Measurements from ENCODE around the gene FAM124A. TPM values are rescaled to one million over a fixed set of nuclear protein-coding genes. Genes with fewer than 3 reads are reported as not detected.
A peak's percentile ranks its signal among the peaks of the same experiment; 100 is the strongest.

FAM124A gene, protein sequence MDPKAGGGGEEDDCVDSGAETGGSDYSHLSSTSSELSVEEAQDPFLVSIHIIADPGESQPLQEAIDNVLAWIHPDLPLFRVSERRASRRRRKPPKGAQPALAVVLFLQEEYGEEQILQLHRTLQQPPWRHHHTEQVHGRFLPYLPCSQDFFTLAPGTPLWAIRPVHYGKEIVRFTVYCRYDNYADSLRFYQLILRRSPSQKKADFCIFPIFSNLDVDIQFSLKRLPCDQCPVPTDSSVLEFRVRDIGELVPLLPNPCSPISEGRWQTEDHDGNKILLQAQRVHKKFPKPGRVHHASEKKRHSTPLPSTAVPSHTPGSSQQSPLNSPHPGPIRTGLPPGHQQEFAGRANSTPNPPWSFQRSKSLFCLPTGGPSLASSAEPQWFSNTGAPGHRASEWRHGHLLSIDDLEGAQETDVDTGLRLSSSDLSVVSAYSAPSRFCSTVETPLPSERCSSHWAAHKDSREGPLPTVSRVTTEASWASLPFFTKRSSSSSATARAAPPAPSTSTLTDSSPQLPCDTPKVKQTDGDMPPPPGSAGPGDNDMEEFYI
- total RNA-seq (2021; fragmentation: NEBNext Ultra II Directional; extraction: Animal tissue kit (Norgen Biotek cat#: 25700)): not detected
- long read RNA-seq: 0 reads

DNA sequence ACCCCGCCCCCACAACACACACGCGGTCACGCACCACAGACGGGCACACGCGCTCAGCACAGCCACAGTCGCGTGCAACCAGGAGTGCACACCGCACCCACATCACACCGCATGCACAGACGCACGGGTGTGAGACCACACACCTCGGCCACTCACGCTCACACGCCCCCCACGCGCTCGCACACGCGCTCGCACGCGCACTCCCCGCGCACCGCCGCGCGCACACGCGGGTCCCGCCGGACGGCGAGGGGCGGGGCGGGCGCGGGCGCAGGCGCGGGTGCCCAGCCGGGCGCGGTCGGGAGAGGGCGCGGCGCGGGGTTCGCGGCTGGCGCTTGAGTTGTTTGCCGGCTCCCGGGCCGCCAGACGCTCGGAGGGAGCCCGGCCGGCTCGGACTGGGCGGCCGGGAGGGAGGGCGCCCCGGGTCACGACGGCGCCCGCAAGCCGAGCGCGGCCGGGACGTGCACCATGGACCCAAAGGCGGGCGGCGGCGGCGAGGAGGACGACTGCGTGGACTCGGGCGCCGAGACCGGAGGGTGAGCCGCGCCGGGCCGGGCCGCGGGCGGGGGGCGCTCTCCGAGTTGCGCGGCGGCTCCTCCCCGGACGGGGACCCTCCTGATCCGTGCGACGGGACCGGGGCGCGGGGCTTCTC is at the start of gene FAM124A:
FAM124A (plus strand) TSS at position 362 of the 649 bp plus-strand sequence; CDS start at position 466, 104 bp downstream.
- Mint-ChIP-seq H3K27me3 (ENCODE audit: insufficient read depth) (peaks cover 28% of the 10 kb centered on the region), H3K4me3 (peak within 1 kb of the TSS; percentile 71), H3K27ac (no peak within 1 kb of the TSS), H3K9me3 (no peaks in the 10 kb centered on the region), H3K4me1 (ENCODE audit: low read depth) (no peaks in the 10 kb centered on the region), H3K36me3 (ENCODE audit: low read depth) (no peaks in the 10 kb centered on the region)
- TF ChIP-seq, protein P1, sequence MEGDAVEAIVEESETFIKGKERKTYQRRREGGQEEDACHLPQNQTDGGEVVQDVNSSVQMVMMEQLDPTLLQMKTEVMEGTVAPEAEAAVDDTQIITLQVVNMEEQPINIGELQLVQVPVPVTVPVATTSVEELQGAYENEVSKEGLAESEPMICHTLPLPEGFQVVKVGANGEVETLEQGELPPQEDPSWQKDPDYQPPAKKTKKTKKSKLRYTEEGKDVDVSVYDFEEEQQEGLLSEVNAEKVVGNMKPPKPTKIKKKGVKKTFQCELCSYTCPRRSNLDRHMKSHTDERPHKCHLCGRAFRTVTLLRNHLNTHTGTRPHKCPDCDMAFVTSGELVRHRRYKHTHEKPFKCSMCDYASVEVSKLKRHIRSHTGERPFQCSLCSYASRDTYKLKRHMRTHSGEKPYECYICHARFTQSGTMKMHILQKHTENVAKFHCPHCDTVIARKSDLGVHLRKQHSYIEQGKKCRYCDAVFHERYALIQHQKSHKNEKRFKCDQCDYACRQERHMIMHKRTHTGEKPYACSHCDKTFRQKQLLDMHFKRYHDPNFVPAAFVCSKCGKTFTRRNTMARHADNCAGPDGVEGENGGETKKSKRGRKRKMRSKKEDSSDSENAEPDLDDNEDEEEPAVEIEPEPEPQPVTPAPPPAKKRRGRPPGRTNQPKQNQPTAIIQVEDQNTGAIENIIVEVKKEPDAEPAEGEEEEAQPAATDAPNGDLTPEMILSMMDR (IDR thresholded peaks at IDR 0.05): peak; percentile 30
- DNase-seq: no peak

DNA sequence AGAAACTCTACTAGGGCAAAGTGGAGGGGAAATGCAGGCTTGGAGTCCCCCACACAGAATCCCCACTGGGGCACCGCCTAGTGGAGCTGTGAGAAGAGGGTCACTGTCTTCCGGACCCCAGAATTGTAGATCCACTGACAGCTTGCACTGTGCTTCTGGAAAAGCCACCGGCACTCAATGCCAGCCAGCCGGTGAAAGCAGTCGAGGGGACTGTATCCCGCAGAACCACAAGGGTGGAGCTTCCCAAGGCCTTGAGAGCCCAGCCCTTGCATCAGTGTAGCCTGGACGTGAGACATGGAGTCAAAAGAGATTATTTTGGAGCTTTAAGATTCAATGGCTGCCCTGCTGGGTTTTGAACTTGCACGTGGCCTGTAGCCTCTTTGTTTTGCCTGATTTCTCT is 47.2 kb upstream of the FAM124A start:
- Mint-ChIP-seq H3K27me3 (ENCODE audit: insufficient read depth) (peaks cover 34% of the 10 kb centered on the region), H3K27ac (no peak overlapping the region), H3K9me3 (no peaks in the 10 kb centered on the region; the same call in 1 of the 2 replicates), H3K4me1 (ENCODE audit: low read depth) (no peaks in the 10 kb centered on the region), H3K4me3 (no peak overlapping the region), H3K36me3 (ENCODE audit: low read depth) (no peaks in the 10 kb centered on the region)
- TF ChIP-seq, protein P1 (IDR thresholded peaks at IDR 0.05): no peak
- DNase-seq: no peak

DNA sequence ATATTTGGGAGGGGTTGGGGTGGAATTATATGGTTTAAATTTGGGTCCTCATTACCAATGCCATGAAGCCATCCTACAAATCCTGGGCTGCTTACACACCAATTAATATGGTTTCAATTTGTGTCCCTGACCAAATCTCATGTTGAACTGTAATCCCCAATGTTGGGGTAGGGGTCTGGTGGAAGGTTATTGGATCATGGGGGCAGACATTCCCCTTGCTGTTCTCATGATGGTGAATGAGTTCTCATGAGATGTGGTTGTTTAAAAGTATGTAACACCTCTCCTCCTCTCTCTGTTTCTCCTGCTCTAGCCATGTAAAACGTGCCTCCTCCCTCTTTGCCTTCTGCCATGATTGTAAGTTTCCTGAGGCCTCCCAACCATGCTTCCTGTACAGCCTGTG is 46.6 kb upstream of the FAM124A start:
- no peak overlapping the region for H3K27ac Mint-ChIP-seq
- DNase-seq: no peak
- H3K9me3 Mint-ChIP-seq: no peaks in the 10 kb centered on the region; the same call in 1 of the 2 replicates
- H3K4me3 Mint-ChIP-seq: no peak overlapping the region
- TF ChIP-seq, protein P1 (IDR thresholded peaks at IDR 0.05): no peak
- peaks cover 28% of the 10 kb centered on the region for H3K27me3 Mint-ChIP-seq (ENCODE audit: insufficient read depth)
- H3K4me1 Mint-ChIP-seq (ENCODE audit: low read depth): no peaks in the 10 kb centered on the region
- no peaks in the 10 kb centered on the region for H3K36me3 Mint-ChIP-seq (ENCODE audit: low read depth)

DNA sequence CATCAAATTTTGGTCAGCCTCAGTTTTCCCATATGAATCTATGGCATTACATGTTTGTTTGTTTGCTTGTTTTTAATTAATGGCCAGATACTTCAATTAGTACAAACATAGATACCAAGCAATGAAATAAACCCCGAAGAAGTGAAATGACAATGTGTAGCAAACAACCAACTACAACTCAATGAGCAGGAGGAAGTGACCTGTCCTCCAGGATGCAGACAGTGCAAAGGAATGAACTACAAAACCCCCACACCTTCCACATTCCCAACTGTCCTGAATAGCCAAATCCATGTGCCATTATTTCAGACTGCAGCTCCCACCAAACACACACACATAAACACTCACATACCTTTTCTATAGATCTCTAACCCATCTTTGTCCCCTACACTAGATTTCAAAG is 45.0 kb upstream of the FAM124A start:
- no peak overlapping the region for H3K27ac Mint-ChIP-seq
- H3K9me3 Mint-ChIP-seq: no peaks in the 10 kb centered on the region; the same call in 1 of the 2 replicates
- TF ChIP-seq, protein P1 (IDR thresholded peaks at IDR 0.05): no peak
- DNase-seq: no peak
- H3K4me1 Mint-ChIP-seq (ENCODE audit: low read depth): no peaks in the 10 kb centered on the region
- peaks cover 24% of the 10 kb centered on the region for H3K27me3 Mint-ChIP-seq (ENCODE audit: insufficient read depth)
- no peaks in the 10 kb centered on the region for H3K36me3 Mint-ChIP-seq (ENCODE audit: low read depth)
- no peak overlapping the region for H3K4me3 Mint-ChIP-seq

DNA sequence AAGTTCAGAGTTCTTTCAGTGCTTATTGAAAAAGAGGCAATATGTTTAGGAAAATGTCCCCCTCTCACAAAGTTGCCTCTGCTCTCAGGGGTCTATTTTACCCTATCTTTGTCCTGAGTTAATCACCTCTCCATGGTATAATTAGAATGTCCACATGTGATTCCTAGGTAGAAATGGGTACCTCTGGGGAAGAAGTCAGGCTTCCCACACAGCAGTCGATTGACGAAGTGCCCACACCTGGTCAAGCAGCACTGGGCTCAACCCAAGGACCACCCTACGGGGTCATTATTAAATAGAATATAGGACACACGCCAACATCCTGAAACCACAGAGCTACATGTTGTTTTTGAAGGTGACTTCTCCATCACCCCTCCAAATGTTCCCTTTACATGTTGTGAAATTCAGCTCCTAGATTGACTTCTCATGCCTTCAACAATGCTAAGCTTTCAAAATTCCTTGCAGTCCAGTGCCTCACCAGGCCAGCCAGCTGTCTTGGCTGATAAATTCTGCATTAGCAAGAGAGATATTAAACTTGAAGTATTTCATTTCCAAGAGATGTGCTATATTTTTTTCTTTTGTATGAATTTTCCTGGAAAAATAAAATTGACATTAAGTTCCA is 43.6 kb upstream of the FAM124A start:
- TF ChIP-seq, protein P1 (IDR thresholded peaks at IDR 0.05): no peak
- no peaks in the 10 kb centered on the region; the same call in 1 of the 2 replicates for H3K9me3 Mint-ChIP-seq
- H3K27me3 Mint-ChIP-seq (ENCODE audit: insufficient read depth): peaks cover 16% of the 10 kb centered on the region
- H3K4me1 Mint-ChIP-seq (ENCODE audit: low read depth): no peaks in the 10 kb centered on the region
- DNase-seq: no peak
- no peaks in the 10 kb centered on the region for H3K36me3 Mint-ChIP-seq (ENCODE audit: low read depth)
- no peak overlapping the region for H3K4me3 Mint-ChIP-seq
- H3K27ac Mint-ChIP-seq: no peak overlapping the region

Measured in HFFc6 (cell line).